GM12878 (cell line): ENCODE measurements around the gene PPP1R13B. TPM values are rescaled to one million over a fixed set of nuclear protein-coding genes. Genes with fewer than 3 reads are reported as not detected.

Experiments
- ATAC-seq: fragments of 200-7000 bp; cut with Tn5 transposase; 3 replicates; pipeline ENCODE4 v1.9.1; 2020; ENCODE audit warnings: mild to moderate bottlenecking, moderate library complexity
- BruUV-seq: library from RNA; stranded (reverse); fragments of 400-500 nt; replicated peaks from 2 replicates; lab custom pipeline; 2021; lab: Mats Ljungman, UMichigan
- CTCF ChIA-PET: fragments of 300-600 bp; sonication (Branson Sonifier 250); formaldehyde crosslinking; extraction: SDS; loops from one replicate; lab custom pipeline; 2021; ENCODE audit warnings: inconsistent platforms; lab: Yijun Ruan, JAX
- POLR2A ChIA-PET: fragments of 350-600 bp; formaldehyde crosslinking; extraction: SDS; loops from one replicate; lab custom pipeline; 2021; ENCODE audit warnings: inconsistent platforms; lab: Charles Lee
- RAD21 ChIA-PET: fragments of 300-600 bp; sonication (Branson Sonifier 250); formaldehyde crosslinking; loops from one replicate; lab custom pipeline; 2023; ENCODE audit warnings: antibody characterized with exemption; ENCODE audit not compliant: unreplicated experiment; lab: Charles Lee
- SMC1A ChIA-PET: fragments of 300-600 bp; sonication (Branson Sonifier 250); formaldehyde crosslinking; loops from one replicate; lab custom pipeline; 2023; ENCODE audit not compliant: unreplicated experiment, uncharacterized antibody; lab: Charles Lee
- DNase-seq: peaks from one replicate; pipeline ENCODE4 v3.0.0-alpha.2; 2011; ENCODE audit warnings: low read depth, low spot score
- FAIRE-seq: peaks from 3 replicates; lab custom pipeline; 2011; peaks lifted over from hg19 to GRCh38; lab: Jason Lieb, UNC
- H2AFZ ChIP-seq: 2 replicates; pipeline ENCODE4 v1.6.0; 2011; ENCODE audit warnings: low read depth, low read length, control low read depth; ENCODE audit not compliant: control insufficient read depth
- H3K27ac ChIP-seq: 2 replicates; pipeline ENCODE4 v1.5.1; 2011; ENCODE audit warnings: control low read depth; ENCODE audit not compliant: control insufficient read depth, insufficient read depth
- H3K27me3 ChIP-seq, 2 experiments: replicated peaks in 1 of 2; 2 replicates each; pipeline versions ENCODE4 v1.6.0 to v1.6.1; 2011; ENCODE audit warnings: low read length in 1 of 2; ENCODE audit not compliant: control insufficient read depth in 2 of 2, insufficient read depth in 2 of 2
- H3K36me3 ChIP-seq, 2 experiments: 2 replicates each; pipeline ENCODE4 v1.5.1; 2011; ENCODE audit warnings: low read length in 1 of 2; ENCODE audit not compliant: control insufficient read depth in 2 of 2, insufficient read depth in 2 of 2
- H3K4me1 ChIP-seq: 2 replicates; pipeline ENCODE4 v1.6.1; 2011; ENCODE audit warnings: mild to moderate bottlenecking, low read length, moderate library complexity, mixed read lengths; ENCODE audit not compliant: control insufficient read depth, insufficient read depth
- H3K4me2 ChIP-seq: 2 replicates; pipeline ENCODE4 v1.6.0; 2011; ENCODE audit warnings: control low read depth; ENCODE audit not compliant: control insufficient read depth, insufficient read depth
- H3K4me3 ChIP-seq: fragments of 200-600 bp; sonication (generic); 2 replicates; pipeline ENCODE4 v1.5.1; 2016
- H3K79me2 ChIP-seq: 2 replicates; pipeline ENCODE4 v1.6.0; 2011; ENCODE audit warnings: low read length; ENCODE audit not compliant: control insufficient read depth, insufficient read depth
- H3K9ac ChIP-seq: 2 replicates; pipeline ENCODE4 v1.8.0; 2011; ENCODE audit warnings: low read length, control low read depth, mixed read lengths; ENCODE audit not compliant: control insufficient read depth, insufficient read depth
- H3K9me3 ChIP-seq: replicated peaks from 3 replicates; pipeline ENCODE4 v1.5.1; 2011; ENCODE audit warnings: mild to moderate bottlenecking, low read length; ENCODE audit not compliant: control insufficient read depth, insufficient read depth
- H4K20me1 ChIP-seq: 2 replicates; pipeline ENCODE4 v1.6.0; 2011; ENCODE audit not compliant: control insufficient read depth, insufficient read depth
- ATF2 ChIP-seq: IDR thresholded peaks from 2 replicates; pipeline ENCODE4 v1.6.1; 2012; ENCODE audit warnings: low read length, inconsistent platforms
- CBX3 ChIP-seq: fragments of 200-600 bp; sonication (generic); IDR thresholded peaks from 2 replicates; pipeline ENCODE4 v1.6.1; 2016; ENCODE audit warnings: low read depth, borderline replicate concordance
- ETV6 ChIP-seq, 2 experiments: fragments of 450-650 bp in 1 of 2; IDR thresholded peaks in 1 of 2; conservative IDR thresholded peaks in 1 of 2; 2 replicates each; pipeline ENCODE4 v1.6.1; 2014; ENCODE audit warnings: antibody characterized with exemption in 1 of 2, borderline replicate concordance in 1 of 2, low read depth in 1 of 2, mild to moderate bottlenecking in 1 of 2, moderate library complexity in 1 of 2
- LARP7 ChIP-seq: fragments of 450-650 bp; IDR thresholded peaks from 2 replicates; pipeline ENCODE4 v1.6.1; 2017; ENCODE audit warnings: mild to moderate bottlenecking
- MXI1 ChIP-seq: fragments of 150-350 bp; IDR thresholded peaks from 2 replicates; pipeline ENCODE4 v1.6.1; 2011; ENCODE audit warnings: low read depth, mild to moderate bottlenecking, inconsistent platforms, low read length, improper control_type of control experiment
- NFYA ChIP-seq: IDR thresholded peaks from 2 replicates; pipeline ENCODE4 v1.6.1; 2011; ENCODE audit warnings: low read depth, mild to moderate bottlenecking, low read length, improper control_type of control experiment, borderline replicate concordance
- NR2C2 ChIP-seq: IDR thresholded peaks from 2 replicates; pipeline ENCODE4 v1.6.1; 2011; ENCODE audit warnings: borderline replicate concordance, low read depth; ENCODE audit not compliant: control insufficient read depth, insufficient read length
- POLR2A ChIP-seq: IDR thresholded peaks from 2 replicates; pipeline ENCODE4 v1.6.1; 2011; ENCODE audit warnings: low read depth, mild to moderate bottlenecking, low read length
- RAD21 ChIP-seq: IDR thresholded peaks from 2 replicates; pipeline ENCODE4 v1.6.1; 2011; ENCODE audit warnings: mild to moderate bottlenecking, low read depth, low read length, moderate library complexity; ENCODE audit not compliant: insufficient read depth
- RBBP5 ChIP-seq: fragments of 200-600 bp; sonication (generic); conservative IDR thresholded peaks from 2 replicates; pipeline ENCODE4 v1.6.1; 2016
- SMARCA5 ChIP-seq: fragments of 450-650 bp; IDR thresholded peaks from 2 replicates; pipeline ENCODE4 v1.6.1; 2017; ENCODE audit warnings: mild to moderate bottlenecking
- STAT3 ChIP-seq: IDR thresholded peaks from 2 replicates; pipeline ENCODE4 v1.6.1; 2011; ENCODE audit warnings: low read depth, low read length, improper control_type of control experiment
- ZNF622 ChIP-seq: fragments of 450-650 bp; IDR thresholded peaks from 2 replicates; pipeline ENCODE4 v1.6.1; 2017; ENCODE audit warnings: mild to moderate bottlenecking, inconsistent platforms
- WGBS: methylation state at CpG from one replicate; pipeline ENCODE4 v1.1.6; 2016; ENCODE audit warnings: low lambda C conversion rate; ENCODE audit not compliant: insufficient replicate concordance, insufficient coverage; ENCODE audit errors: missing lambda C conversion rate; 5-methylcytosine and 5-hydroxymethylcytosine counted together
- in situ Hi-C: fragments of 300-500 bp; cut with MboI; formaldehyde crosslinking; loops from 9 replicates; pipeline ENCODE4 v1.14.3; 2018; ENCODE audit warnings: mixed read lengths
- intact Hi-C: fragments of 100-400 bp; cut with micrococcal nuclease; formaldehyde crosslinking; loops from one replicate; pipeline ENCODE4 v1.14.2; 2022; ENCODE audit not compliant: unreplicated experiment
- polyA plus RNA-seq, 11 experiments: library from polyadenylated mRNA; depleted of rRNA in 4 of 11; unstranded in 6 of 11; stranded (reverse) in 5 of 11; fragments of >200 nt; fragmentation: Nextera tagmentation in 4 of 11; fragmentation: Illumina TruSeq in 1 of 11; extraction: Ambion mirVana in 4 of 11; extraction: Trizol in 1 of 11; gene quantifications; 1 replicate in 1 of 11; 2 replicates in 10 of 11; pipeline versions ENCODE4 v1.2.1 to v1.2.3, GENCODE V29; 2011 to 2016; ENCODE audit warnings: inconsistent platforms in 2 of 11, missing spikeins in 2 of 11, low read depth in 1 of 11
- total RNA-seq, 4 experiments: library from RNA; depleted of rRNA in 3 of 4; stranded (reverse); fragments of >200 nt in 3 of 4; fragmentation: Illumina TruSeq in 1 of 4; extraction: Trizol in 1 of 4; gene quantifications; 2 replicates each; pipeline versions ENCODE4 v1.2.1 to v1.2.3, GENCODE V29; 2013 to 2021
- TF ChIP-seq, protein P1 (sequence below): fragments of 450-650 bp; IDR thresholded peaks from 2 replicates; pipeline ENCODE4 v1.6.1; 2018; ENCODE audit warnings: borderline replicate concordance, mild to moderate bottlenecking; ENCODE audit not compliant: partially characterized antibody
- TF ChIP-seq, protein P2 (sequence below): IDR thresholded peaks from 2 replicates; pipeline ENCODE4 v1.6.1; 2011; ENCODE audit warnings: borderline replicate concordance, low read depth, mild to moderate bottlenecking, moderate library complexity, low read length; ENCODE audit not compliant: insufficient read depth, poor library complexity, severe bottlenecking
- TF ChIP-seq, protein P3 (sequence below): fragments of 450-650 bp; IDR thresholded peaks from 2 replicates; pipeline ENCODE4 v1.6.1; 2017; ENCODE audit warnings: mild to moderate bottlenecking, moderate library complexity

The PPP1R13B gene
- total and polyA plus RNA-seq, 10 of the 15 experiments (the other 5 are each of a cell fraction or from before 2014, with no cell fraction given) = 0.16 to 8.1 (median 3.2) TPM

- CTCF ChIA-PET = no interaction called here
- POLR2A ChIA-PET = no interaction called here
- Histone ChIP-seq H3K36me3 (peaks cover 3 to 13% of the 10 kb centered on the region in 2 experiments; a peak in 3 of 4 replicates), H3K9ac (no peak overlapping the region), H2AFZ (no peak overlapping the region), H3K79me2 (no peaks in the 10 kb centered on the region), H3K4me3 (no peak overlapping the region), H3K4me2 (no peak overlapping the region), H3K27me3 (no peaks in the 10 kb centered on the region), H4K20me1 (no peaks in the 10 kb centered on the region), H3K4me1 (no peaks in the 10 kb centered on the region), H3K9me3 (no peaks in the 10 kb centered on the region), H3K27ac (no peak overlapping the region)
- DNase-seq (no peak), ATAC-seq (no peak), FAIRE-seq (no peak)
- in situ Hi-C loops = no loop called here
- BruUV-seq = no TSS peak
- SMC1A ChIA-PET = interaction anchor here (1.6 kb wide), 1 partner anchor 121 kb away, joined by 3 read pairs; no protein-coding TSS in a partner anchor
- intact Hi-C loops = no loop called here
- WGBS = 89% methylated on average over 14 of the region's 14 CpGs
- RAD21 ChIA-PET = interaction anchor here (0.8 to 1.3 kb wide), 2 partner anchors 8 to 160 kb away, joined by 3 read pairs; no protein-coding TSS in a partner anchor
- TF ChIP-seq MXI1 (no peak), NR2C2 (no peak), RBBP5 (no peak), SMARCA5 (no peak), CBX3 (no peak), LARP7 (no peak), RAD21 (no peak), ZNF622 (no peak), ETV6 (conservative IDR thresholded peaks at IDR 0.05 in 1 of 2, IDR thresholded peaks at IDR 0.05 in 1 of 2; ENCODE audit: borderline replicate concordance in 1 of 2, low read depth in 1 of 2) (no peak), ATF2 (no peak), POLR2A (no peak), STAT3 (no peak), NFYA (no peak)
- TF ChIP-seq, protein P1, sequence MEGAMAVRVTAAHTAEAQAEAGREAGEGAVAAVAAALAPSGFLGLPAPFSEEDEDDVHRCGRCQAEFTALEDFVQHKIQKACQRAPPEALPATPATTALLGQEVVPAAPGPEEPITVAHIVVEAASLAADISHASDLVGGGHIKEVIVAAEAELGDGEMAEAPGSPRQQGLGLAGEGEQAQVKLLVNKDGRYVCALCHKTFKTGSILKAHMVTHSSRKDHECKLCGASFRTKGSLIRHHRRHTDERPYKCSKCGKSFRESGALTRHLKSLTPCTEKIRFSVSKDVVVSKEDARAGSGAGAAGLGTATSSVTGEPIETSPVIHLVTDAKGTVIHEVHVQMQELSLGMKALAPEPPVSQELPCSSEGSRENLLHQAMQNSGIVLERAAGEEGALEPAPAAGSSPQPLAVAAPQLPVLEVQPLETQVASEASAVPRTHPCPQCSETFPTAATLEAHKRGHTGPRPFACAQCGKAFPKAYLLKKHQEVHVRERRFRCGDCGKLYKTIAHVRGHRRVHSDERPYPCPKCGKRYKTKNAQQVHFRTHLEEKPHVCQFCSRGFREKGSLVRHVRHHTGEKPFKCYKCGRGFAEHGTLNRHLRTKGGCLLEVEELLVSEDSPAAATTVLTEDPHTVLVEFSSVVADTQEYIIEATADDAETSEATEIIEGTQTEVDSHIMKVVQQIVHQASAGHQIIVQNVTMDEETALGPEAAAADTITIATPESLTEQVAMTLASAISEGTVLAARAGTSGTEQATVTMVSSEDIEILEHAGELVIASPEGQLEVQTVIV = no peak
- TF ChIP-seq, protein P2, sequence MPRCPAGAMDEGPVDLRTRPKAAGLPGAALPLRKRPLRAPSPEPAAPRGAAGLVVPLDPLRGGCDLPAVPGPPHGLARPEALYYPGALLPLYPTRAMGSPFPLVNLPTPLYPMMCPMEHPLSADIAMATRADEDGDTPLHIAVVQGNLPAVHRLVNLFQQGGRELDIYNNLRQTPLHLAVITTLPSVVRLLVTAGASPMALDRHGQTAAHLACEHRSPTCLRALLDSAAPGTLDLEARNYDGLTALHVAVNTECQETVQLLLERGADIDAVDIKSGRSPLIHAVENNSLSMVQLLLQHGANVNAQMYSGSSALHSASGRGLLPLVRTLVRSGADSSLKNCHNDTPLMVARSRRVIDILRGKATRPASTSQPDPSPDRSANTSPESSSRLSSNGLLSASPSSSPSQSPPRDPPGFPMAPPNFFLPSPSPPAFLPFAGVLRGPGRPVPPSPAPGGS = no peak
- TF ChIP-seq, protein P3, sequence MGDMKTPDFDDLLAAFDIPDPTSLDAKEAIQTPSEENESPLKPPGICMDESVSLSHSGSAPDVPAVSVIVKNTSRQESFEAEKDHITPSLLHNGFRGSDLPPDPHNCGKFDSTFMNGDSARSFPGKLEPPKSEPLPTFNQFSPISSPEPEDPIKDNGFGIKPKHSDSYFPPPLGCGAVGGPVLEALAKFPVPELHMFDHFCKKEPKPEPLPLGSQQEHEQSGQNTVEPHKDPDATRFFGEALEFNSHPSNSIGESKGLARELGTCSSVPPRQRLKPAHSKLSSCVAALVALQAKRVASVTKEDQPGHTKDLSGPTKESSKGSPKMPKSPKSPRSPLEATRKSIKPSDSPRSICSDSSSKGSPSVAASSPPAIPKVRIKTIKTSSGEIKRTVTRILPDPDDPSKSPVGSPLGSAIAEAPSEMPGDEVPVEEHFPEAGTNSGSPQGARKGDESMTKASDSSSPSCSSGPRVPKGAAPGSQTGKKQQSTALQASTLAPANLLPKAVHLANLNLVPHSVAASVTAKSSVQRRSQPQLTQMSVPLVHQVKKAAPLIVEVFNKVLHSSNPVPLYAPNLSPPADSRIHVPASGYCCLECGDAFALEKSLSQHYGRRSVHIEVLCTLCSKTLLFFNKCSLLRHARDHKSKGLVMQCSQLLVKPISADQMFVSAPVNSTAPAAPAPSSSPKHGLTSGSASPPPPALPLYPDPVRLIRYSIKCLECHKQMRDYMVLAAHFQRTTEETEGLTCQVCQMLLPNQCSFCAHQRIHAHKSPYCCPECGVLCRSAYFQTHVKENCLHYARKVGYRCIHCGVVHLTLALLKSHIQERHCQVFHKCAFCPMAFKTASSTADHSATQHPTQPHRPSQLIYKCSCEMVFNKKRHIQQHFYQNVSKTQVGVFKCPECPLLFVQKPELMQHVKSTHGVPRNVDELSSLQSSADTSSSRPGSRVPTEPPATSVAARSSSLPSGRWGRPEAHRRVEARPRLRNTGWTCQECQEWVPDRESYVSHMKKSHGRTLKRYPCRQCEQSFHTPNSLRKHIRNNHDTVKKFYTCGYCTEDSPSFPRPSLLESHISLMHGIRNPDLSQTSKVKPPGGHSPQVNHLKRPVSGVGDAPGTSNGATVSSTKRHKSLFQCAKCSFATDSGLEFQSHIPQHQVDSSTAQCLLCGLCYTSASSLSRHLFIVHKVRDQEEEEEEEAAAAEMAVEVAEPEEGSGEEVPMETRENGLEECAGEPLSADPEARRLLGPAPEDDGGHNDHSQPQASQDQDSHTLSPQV = no peak
These were observed 113.7 kb downstream of the PPP1R13B start for GRCh38 chr14:103733651-103734050.
